Right lobe of liver (tissue), 6 donors: ENCODE results near the gene SCLT1. TPM values are rescaled to one million over a fixed set of nuclear protein-coding genes. Genes with fewer than 3 reads are reported as not detected.

Experiments used
- ATAC-seq, 4 donors: fragments of 200-7000 bp; cut with Tn5 transposase; one replicate each; pipeline ENCODE4 v1.9.1; 2020; ENCODE audit warnings: mild to moderate bottlenecking in 4 of 4, moderate library complexity in 4 of 4
- DNase-seq, 3 donors: peaks; one replicate each; pipeline ENCODE4 v3.0.0-alpha.2; 2020
- H3K27ac ChIP-seq, 3 donors: fragments of 200-600 bp; one replicate each; pipeline ENCODE4 v1.8.0; 2022
- H3K27me3 ChIP-seq, 2 donors: fragments of 200-600 bp; one replicate each; pipeline ENCODE4 v1.8.0; 2022
- H3K36me3 ChIP-seq, 4 donors: fragments of 200-600 bp; sonication (generic) in 1 of 4; one replicate each; pipeline versions ENCODE4 v1.5.1 to v1.8.0; 2017 to 2022; ENCODE audit warnings: control low read depth in 1 of 4
- H3K4me1 ChIP-seq, 4 donors: fragments of 200-600 bp; sonication (generic) in 1 of 4; one replicate each; pipeline versions ENCODE4 v1.5.1 to v1.8.0; 2017 to 2022; ENCODE audit warnings: control low read depth in 1 of 4
- H3K4me3 ChIP-seq, 3 donors: fragments of 200-600 bp; one replicate each; pipeline ENCODE4 v1.8.0; 2022
- H3K9me3 ChIP-seq, 4 donors: fragments of 200-600 bp; sonication (generic) in 1 of 4; one replicate each; pipeline versions ENCODE4 v1.5.1 to v1.8.0; 2017 to 2022; ENCODE audit warnings: control low read depth in 1 of 4
- CTCF ChIP-seq, 4 donors: fragments of 200-600 bp in 3 of 4; fragments of 450-650 bp in 1 of 4; IDR thresholded peaks; one replicate each; pipeline versions ENCODE4 v1.5.1 to v1.8.0; 2016 to 2022; ENCODE audit warnings: antibody characterized with exemption in 4 of 4, mild to moderate bottlenecking in 2 of 4
- POLR2A ChIP-seq: fragments of 450-650 bp; IDR thresholded peaks from one replicate; pipeline ENCODE4 v1.6.1; 2017; ENCODE audit warnings: antibody characterized with exemption, mild to moderate bottlenecking
- WGBS: methylation state at CpG from one replicate; pipeline ENCODE4 v1.1.6; 2018; ENCODE audit warnings: low coverage, low lambda C conversion rate; ENCODE audit not compliant: insufficient coverage; ENCODE audit errors: missing lambda C conversion rate; 5-methylcytosine and 5-hydroxymethylcytosine counted together
- intact Hi-C, 2 donors: fragments of 100-400 bp; cut with DNase I; formaldehyde crosslinking; loops; one replicate each; pipeline versions ENCODE4 v1.11.2 to v1.14.1; 2022
- total RNA-seq, 6 experiments: library from RNA; depleted of rRNA in 2 of 6; stranded (reverse); fragments of >200 nt in 2 of 6; fragmentation: NEBNext Ultra II Directional in 3 of 6; extraction: Animal tissue kit (Norgen Biotek cat#: 25700) in 3 of 6; gene quantifications; one replicate each; pipeline versions ENCODE4 v1.1.0 to v1.2.4, GENCODE V29; 2016 to 2023
- donor health status: DM: no; HTN: yes; CAD: no.
- donor health status: DM: no; HTN: no; CAD: no.
- donor health status: DM: no; HTN: no; CAD: no.
- donor health status: DM: no; HTN: yes; CAD: no.
- donor health status: DM: no; HTN: yes; CAD: no.

SCLT1 gene
- total RNA-seq, 6 experiments from 2014 or later: 2.3 to 5.3 (median 3.7) TPM

GRCh38 chr4:128877934-128878333 is 215.4 kb downstream of the SCLT1 start:
- 95% methylated on average over 4 of the region's 4 CpGs for WGBS
- Histone ChIP-seq H3K9me3 (no peaks in the 10 kb centered on the region), H3K4me1 (no peaks in the 10 kb centered on the region), H3K36me3 (no peaks in the 10 kb centered on the region), H3K27ac (no peak overlapping the region), H3K4me3 (no peak overlapping the region), H3K27me3 (no peaks in the 10 kb centered on the region)
- no peak for TF ChIP-seq POLR2A
- TF ChIP-seq CTCF (IDR thresholded peaks at IDR 0.05): no peak
- no peak for DNase-seq
- intact Hi-C loops: no loop called here
- no peak for ATAC-seq

GRCh38 chr4:128876200-128876599 is 217.1 kb downstream of the SCLT1 start:
- H3K27ac ChIP-seq: no peak overlapping the region
- no peak for ATAC-seq
- H3K4me1 ChIP-seq: no peaks in the 10 kb centered on the region
- TF ChIP-seq CTCF (IDR thresholded peaks at IDR 0.05) (no peak), POLR2A (no peak)
- DNase-seq: no peak
- H3K9me3 ChIP-seq: no peaks in the 10 kb centered on the region
- H3K27me3 ChIP-seq: no peaks in the 10 kb centered on the region
- H3K4me3 ChIP-seq: no peak overlapping the region
- H3K36me3 ChIP-seq: peaks cover 4 to 16% (median 8%) of the 10 kb centered on the region in 4 donors
- WGBS: 85% methylated on average over 2 of the region's 2 CpGs
- intact Hi-C loops: no loop called here

- TF ChIP-seq CTCF (IDR thresholded peaks at IDR 0.05) (no peak), POLR2A (no peak)
- intact Hi-C loops: no loop called here
- ATAC-seq (no peak), DNase-seq (no peak)
- no peaks in the 10 kb centered on the region for H3K27me3 ChIP-seq
- H3K9me3 ChIP-seq: no peaks in the 10 kb centered on the region
- whole genome bisulfite sequencing: 93% methylated on average over 8 of the region's 9 CpGs
- H3K4me3 ChIP-seq: no peak overlapping the region
- peaks cover 6 to 31% (median 18%) of the 10 kb centered on the region in 4 donors for H3K36me3 ChIP-seq
- no peak overlapping the region for H3K27ac ChIP-seq
- H3K4me1 ChIP-seq: no peaks in the 10 kb centered on the region
Observed at GRCh38 chr4:128871948-128872347, 221.4 kb downstream of the SCLT1 start.

DNA sequence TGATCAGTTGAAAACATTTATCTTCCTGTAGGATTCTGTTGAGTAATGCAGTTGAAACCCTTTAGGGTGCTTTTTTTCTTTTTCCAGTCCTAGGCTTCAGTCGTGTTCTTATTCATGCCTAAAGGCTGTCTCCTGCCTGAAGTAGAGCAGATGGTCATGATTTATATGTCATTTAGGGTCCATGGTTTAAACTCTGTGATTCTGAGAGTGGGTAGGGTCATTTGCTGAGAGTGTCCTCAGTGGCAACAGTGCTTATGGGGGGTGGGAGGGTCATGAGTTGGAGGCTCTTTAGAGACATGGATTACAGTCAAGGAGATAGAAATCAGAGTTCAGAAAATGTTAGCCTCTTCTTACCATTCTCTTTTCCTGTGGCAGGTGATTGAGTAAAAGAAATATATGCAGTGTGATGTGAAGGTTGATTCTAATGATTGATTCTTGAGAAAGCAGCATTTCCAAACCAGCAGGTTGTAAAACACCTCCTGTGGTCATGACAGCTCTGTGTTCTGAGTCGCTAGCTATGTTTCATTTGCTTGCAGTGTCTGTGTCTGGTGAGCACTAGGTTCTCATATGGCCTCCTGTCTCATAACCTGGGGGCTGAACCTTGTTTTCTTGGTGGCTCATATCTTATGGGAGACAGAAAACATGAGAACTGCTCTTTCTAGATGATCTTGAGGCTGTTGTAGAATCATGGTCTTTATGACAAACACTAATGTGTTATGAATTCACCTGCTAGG is 223.4 kb downstream of the SCLT1 start:
- Histone ChIP-seq H3K9me3 (no peaks in the 10 kb centered on the region), H3K4me3 (no peak overlapping the region), H3K27me3 (no peaks in the 10 kb centered on the region), H3K4me1 (no peaks in the 10 kb centered on the region), H3K27ac (no peak overlapping the region), H3K36me3 (peaks cover 6 to 31% (median 18%) of the 10 kb centered on the region in 4 donors)
- intact Hi-C loops: no loop called here
- DNase-seq (no peak), ATAC-seq (no peak)
- TF ChIP-seq POLR2A (no peak), CTCF (IDR thresholded peaks at IDR 0.05) (no peak)
- WGBS: 100% methylated on average over 1 of the region's 2 CpGs
